Type B pancreatic cell (in vitro differentiated cells): ENCODE data around the gene FRK. TPM values are rescaled to one million over a fixed set of nuclear protein-coding genes. Genes with fewer than 3 reads are reported as not detected.

Experiments
- DNase-seq: peaks from one replicate; pipeline ENCODE4 v3.0.0; 2021; ENCODE audit warnings: mixed read lengths; ENCODE audit not compliant: unreplicated experiment; ENCODE audit errors: extremely low spot score
- H3K27ac Mint-ChIP-seq: 2 replicates; pipeline ENCODE4 v1.8.0; 2021; ENCODE audit warnings: mild to moderate bottlenecking, mixed read lengths
- H3K27me3 Mint-ChIP-seq: 2 replicates; pipeline ENCODE4 v1.8.0; 2021; ENCODE audit warnings: mixed read lengths
- H3K36me3 Mint-ChIP-seq: 2 replicates; pipeline ENCODE4 v1.8.0; 2021; ENCODE audit warnings: mixed read lengths
- H3K4me1 Mint-ChIP-seq: one replicate; pipeline ENCODE4 v1.8.0; 2021; ENCODE audit warnings: mixed read lengths; ENCODE audit not compliant: unreplicated experiment
- H3K4me3 Mint-ChIP-seq: 2 replicates; pipeline ENCODE4 v1.8.0; 2021; ENCODE audit warnings: mild to moderate bottlenecking, mixed read lengths
- H3K9me3 Mint-ChIP-seq: 2 replicates; pipeline ENCODE4 v1.8.0; 2021; ENCODE audit warnings: mixed read lengths
- CTCF ChIP-seq: fragments of 200-600 bp; sonication (generic); conservative IDR thresholded peaks from 2 replicates; pipeline ENCODE4 v1.5.0; 2021; ENCODE audit warnings: antibody characterized with exemption, mild to moderate bottlenecking
- total RNA-seq: library from RNA; stranded (reverse); gene quantifications from 2 replicates; pipeline ENCODE4 v1.2.1, GENCODE V29; 2021; ENCODE audit warnings: low replicate concordance

FRK gene
- total RNA-seq, 1 donor from 2014 or later: 6.2 TPM

- peaks cover 11% of the 10 kb centered on the region for H3K27me3 Mint-ChIP-seq
- no peak for TF ChIP-seq CTCF
- H3K9me3 Mint-ChIP-seq: no peaks in the 10 kb centered on the region
- no peaks in the 10 kb centered on the region for H3K36me3 Mint-ChIP-seq
- H3K4me3 Mint-ChIP-seq: no peak overlapping the region
- no peak overlapping the region for H3K27ac Mint-ChIP-seq
- no peaks in the 10 kb centered on the region for H3K4me1 Mint-ChIP-seq
- DNase-seq: no peak
Observed at GRCh38 chr6:115914098-115914497, 146.6 kb downstream of the FRK start.

DNA sequence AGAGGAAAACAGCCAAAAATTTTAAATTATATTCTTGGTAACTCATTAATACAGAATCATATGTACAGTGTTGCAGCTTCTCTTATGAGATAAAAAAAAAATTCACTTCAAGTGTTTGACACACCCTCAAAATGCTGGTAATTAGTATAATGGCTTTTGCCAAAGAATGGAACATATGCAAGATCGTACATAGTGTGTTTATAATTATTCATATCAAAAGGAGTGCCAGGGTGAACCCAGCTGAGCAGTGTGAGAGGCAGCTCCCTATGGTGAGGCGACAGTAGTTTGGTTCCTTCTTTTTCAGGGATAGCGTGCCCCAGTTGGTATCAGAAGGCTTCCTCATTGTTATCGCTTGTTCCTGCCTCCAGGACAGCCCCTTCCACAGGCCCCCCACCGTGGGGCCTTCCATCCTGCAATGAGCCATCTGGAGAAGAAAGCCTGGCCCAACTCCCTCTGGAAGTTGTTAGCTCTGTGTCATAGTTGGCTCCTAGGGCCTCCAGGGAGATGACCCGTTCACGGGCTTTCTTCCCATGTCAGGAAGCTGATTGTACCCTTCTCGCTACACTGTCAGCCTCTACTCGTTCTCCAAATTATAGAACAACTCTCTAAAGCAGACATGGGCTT lies 150.7 kb downstream of the FRK start:
- Mint-ChIP-seq H3K4me3 (no peak overlapping the region), H3K4me1 (no peaks in the 10 kb centered on the region), H3K27ac (no peak overlapping the region), H3K36me3 (no peaks in the 10 kb centered on the region), H3K27me3 (peaks cover 6% of the 10 kb centered on the region), H3K9me3 (no peaks in the 10 kb centered on the region)
- no peak for DNase-seq
- TF ChIP-seq CTCF: no peak

- H3K4me3 Mint-ChIP-seq: no peak overlapping the region
- H3K27me3 Mint-ChIP-seq: peaks cover 6% of the 10 kb centered on the region
- H3K9me3 Mint-ChIP-seq: no peaks in the 10 kb centered on the region
- H3K27ac Mint-ChIP-seq: no peak overlapping the region
- H3K4me1 Mint-ChIP-seq: no peaks in the 10 kb centered on the region
- no peaks in the 10 kb centered on the region for H3K36me3 Mint-ChIP-seq
- TF ChIP-seq CTCF: no peak
- DNase-seq: no peak
Observed at GRCh38 chr6:115908906-115909559, 151.7 kb downstream of the FRK start.

GRCh38 chr6:115905471-115905870 lies 155.2 kb downstream of the FRK start:
- no peak for TF ChIP-seq CTCF
- no peaks in the 10 kb centered on the region for H3K36me3 Mint-ChIP-seq
- H3K4me1 Mint-ChIP-seq: no peaks in the 10 kb centered on the region
- H3K27ac Mint-ChIP-seq: no peak overlapping the region
- H3K27me3 Mint-ChIP-seq: no peaks in the 10 kb centered on the region
- no peak overlapping the region for H3K4me3 Mint-ChIP-seq
- no peak for DNase-seq
- no peaks in the 10 kb centered on the region for H3K9me3 Mint-ChIP-seq

DNA sequence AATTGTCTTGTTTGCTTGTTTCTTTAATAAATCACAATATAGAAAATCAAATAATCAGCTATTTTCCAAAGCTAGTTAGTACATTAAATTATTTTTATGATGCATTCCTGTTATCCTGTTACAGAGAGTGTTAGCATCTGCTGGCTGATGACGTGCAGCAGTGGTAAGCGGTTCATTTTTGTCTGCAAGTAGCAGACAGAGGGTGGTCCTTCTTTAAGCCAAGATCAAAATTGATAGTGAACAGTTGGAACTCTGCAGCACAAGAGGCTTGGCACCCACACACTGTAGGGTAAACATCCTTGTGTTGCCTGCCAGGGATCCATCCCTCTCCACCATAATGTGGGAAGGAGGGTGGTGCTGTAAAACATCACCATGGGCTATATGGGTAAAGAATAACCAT lies 158.3 kb downstream of the FRK start:
- H3K27ac Mint-ChIP-seq: no peak overlapping the region
- H3K36me3 Mint-ChIP-seq: no peaks in the 10 kb centered on the region
- H3K9me3 Mint-ChIP-seq: no peaks in the 10 kb centered on the region
- no peaks in the 10 kb centered on the region for H3K27me3 Mint-ChIP-seq
- H3K4me3 Mint-ChIP-seq: no peak overlapping the region
- no peak for DNase-seq
- TF ChIP-seq CTCF: no peak
- H3K4me1 Mint-ChIP-seq: peaks cover 4% of the 10 kb centered on the region
